K562 (cell line): ENCODE data around the gene NEURL2. TPM values are rescaled to one million over a fixed set of nuclear protein-coding genes. Genes with fewer than 3 reads are reported as not detected.

Source experiments
- ATAC-seq: fragments of 200-7000 bp; cut with Tn5 transposase; 3 replicates; pipeline ENCODE4 v1.9.1; 2020; ENCODE audit warnings: moderate library complexity
- BruUV-seq: library from RNA; stranded (reverse); fragments of 400-500 nt; replicated peaks from 2 replicates; lab custom pipeline; 2021; lab: Mats Ljungman, UMichigan
- CTCF ChIA-PET: fragments of 300-600 bp; formaldehyde crosslinking; extraction: SDS; loops from one replicate; lab custom pipeline; 2021; ENCODE audit warnings: low intra/inter-chr PET ratio; lab: Yijun Ruan, JAX
- POLR2A ChIA-PET: fragments of 300-600, 350-650 bp; sonication (Branson Sonifier 250); formaldehyde crosslinking; extraction: SDS; loops from one replicate; lab custom pipeline; 2021; ENCODE audit warnings: antibody characterized with exemption, inconsistent platforms; lab: Yijun Ruan, JAX
- DNase-seq, 4 experiments: peaks; one replicate each; pipeline versions ENCODE4 v3.0.0 to v3.0.0-alpha.2; 2011 to 2018; ENCODE audit warnings: low spot score in 3 of 4, mixed read lengths in 3 of 4; ENCODE audit errors: extremely low read depth in 1 of 4
- FAIRE-seq: peaks from 2 replicates; lab custom pipeline; 2011; peaks lifted over from hg19 to GRCh38; lab: Jason Lieb, UNC
- H2AFZ ChIP-seq: 2 replicates; pipeline ENCODE4 v1.6.0; 2011; ENCODE audit warnings: low read depth, low read length, control low read depth, inconsistent platforms
- H3K27ac ChIP-seq: fragments of 200-600 bp; 3 replicates; pipeline ENCODE4 v1.8.0; 2011; ENCODE audit warnings: low read depth, mild to moderate bottlenecking, control low read depth, inconsistent platforms, low read length, moderate library complexity, mixed read lengths; ENCODE audit errors: extremely low read depth
- H3K27me3 ChIP-seq, 2 experiments: fragments of 300-600 bp in 1 of 2; 2 replicates in 1 of 2; 3 replicates in 1 of 2; pipeline versions ENCODE4 v1.6.0 to v1.8.0; 2011; ENCODE audit warnings: inconsistent platforms in 2 of 2, low read length in 2 of 2, mild to moderate bottlenecking in 1 of 2, mixed read lengths in 1 of 2, moderate library complexity in 1 of 2; ENCODE audit not compliant: control insufficient read depth in 2 of 2, insufficient read depth in 2 of 2
- H3K36me3 ChIP-seq: fragments of 300-600 bp; 3 replicates; pipeline ENCODE4 v1.8.0; 2011; ENCODE audit warnings: mild to moderate bottlenecking, low read length, inconsistent platforms; ENCODE audit not compliant: control insufficient read depth, insufficient read depth
- H3K4me1 ChIP-seq, 2 experiments: fragments of 200-600 bp in 1 of 2; replicated peaks in 1 of 2; 2 replicates in 1 of 2; 3 replicates in 1 of 2; pipeline versions ENCODE4 v1.5.1 to v1.8.0; 2011; ENCODE audit warnings: inconsistent platforms in 2 of 2, low read length in 2 of 2, mild to moderate bottlenecking in 1 of 2, mixed read lengths in 1 of 2, moderate library complexity in 1 of 2; ENCODE audit not compliant: control insufficient read depth in 2 of 2, insufficient read depth in 2 of 2
- H3K4me2 ChIP-seq: 2 replicates; pipeline ENCODE4 v1.6.1; 2011; ENCODE audit warnings: low read length, control low read depth, inconsistent platforms, mixed read lengths; ENCODE audit not compliant: insufficient read depth
- H3K4me3 ChIP-seq: fragments of 200-600 bp; sonication (generic), shearing (Covaris generic); 2 replicates; pipeline ENCODE4 v1.5.1; 2016; ENCODE audit warnings: control low read depth, inconsistent platforms
- H3K79me2 ChIP-seq: fragments of 200-600 bp; 3 replicates; pipeline ENCODE4 v1.8.0; 2011; ENCODE audit warnings: low read length, inconsistent platforms; ENCODE audit not compliant: control insufficient read depth, insufficient read depth
- H3K9ac ChIP-seq, 2 experiments: 2 replicates each; pipeline versions ENCODE4 v1.6.0 to v1.6.1; 2011; ENCODE audit warnings: low read depth in 2 of 2, low read length in 2 of 2, control low read depth in 1 of 2, inconsistent platforms in 1 of 2, mild to moderate bottlenecking in 1 of 2, mixed read lengths in 1 of 2; ENCODE audit not compliant: insufficient read depth in 1 of 2
- H3K9me1 ChIP-seq: one replicate; pipeline ENCODE4 v1.6.0; 2011; ENCODE audit warnings: inconsistent platforms, mild to moderate bottlenecking, low read length, moderate library complexity; ENCODE audit not compliant: control insufficient read depth, insufficient read depth
- H3K9me3 ChIP-seq: replicated peaks from 2 replicates; pipeline ENCODE4 v1.5.1; 2011; ENCODE audit warnings: low read depth, low read length, inconsistent platforms; ENCODE audit not compliant: control insufficient read depth, insufficient read depth
- H4K20me1 ChIP-seq: replicated peaks from 2 replicates; pipeline ENCODE4 v1.6.1; 2011; ENCODE audit warnings: low read length, inconsistent platforms, mixed read lengths; ENCODE audit not compliant: control insufficient read depth, insufficient read depth
- ARID2 ChIP-seq: fragments of 450-650 bp; IDR thresholded peaks from 2 replicates; pipeline ENCODE4 v1.6.1; 2017; ENCODE audit warnings: antibody characterized with exemption, mild to moderate bottlenecking
- CHD1 ChIP-seq: fragments of 200-600 bp; sonication (generic); IDR thresholded peaks from one replicate; pipeline ENCODE4 v1.6.1; 2012; ENCODE audit warnings: mild to moderate bottlenecking, moderate library complexity, low read length, inconsistent platforms
- MGA ChIP-seq: fragments of 450-650 bp; IDR thresholded peaks from 2 replicates; pipeline ENCODE4 v1.6.1; 2016; ENCODE audit warnings: mild to moderate bottlenecking, moderate library complexity
- RBM14 ChIP-seq: fragments of 200-400 bp; formaldehyde crosslinking; IDR thresholded peaks from 2 replicates; pipeline ENCODE4 v1.6.1; 2018; ENCODE audit warnings: low read depth, mild to moderate bottlenecking, low read length, moderate library complexity, borderline replicate concordance; ENCODE audit not compliant: insufficient read depth
- YY1 ChIP-seq, 3 experiments: IDR thresholded peaks; 2 replicates each; pipeline ENCODE4 v1.6.1; 2011; ENCODE audit warnings: low read length in 2 of 3, mild to moderate bottlenecking in 2 of 3, moderate library complexity in 2 of 3, borderline replicate concordance in 1 of 3, control low read depth in 1 of 3, low read depth in 1 of 3; ENCODE audit not compliant: insufficient read depth in 3 of 3, insufficient replicate concordance in 2 of 3, control insufficient read depth in 1 of 3, insufficient read length in 1 of 3; ENCODE audit errors: extremely low read depth in 1 of 3
- ZNF140 ChIP-seq: fragments of 250-450 bp; sonication (Bioruptor Pico); IDR thresholded peaks from 2 replicates; pipeline ENCODE4 v1.8.0; 2021; ENCODE audit warnings: moderate library complexity, mild to moderate bottlenecking, inconsistent platforms
- ZNF324 ChIP-seq: fragments of 250-450 bp; sonication (Bioruptor Pico); IDR thresholded peaks from 2 replicates; pipeline ENCODE4 v1.4.0; 2020; ENCODE audit warnings: mild to moderate bottlenecking
- ZNF395 ChIP-seq: fragments of 200-800 bp; sonication (Bioruptor generic); IDR thresholded peaks from 2 replicates; pipeline ENCODE4 v1.6.1; 2017; ENCODE audit warnings: missing genetic modification characterization, missing compliant biosample characterization
- WGBS: fragments of 100-300 bp; shearing (Covaris generic); methylation state at CpG from one replicate; pipeline ENCODE4 v1.1.6; 2016; ENCODE audit warnings: low coverage, mixed read lengths; ENCODE audit not compliant: insufficient coverage; ENCODE audit errors: missing lambda C conversion rate; 5-methylcytosine and 5-hydroxymethylcytosine counted together
- in situ Hi-C: fragments of 300-500 bp; cut with MboI; formaldehyde crosslinking; loops from 4 replicates; pipeline ENCODE4 v1.15.0; 2018; ENCODE audit warnings: inconsistent platforms, mixed read lengths
- intact Hi-C: fragments of 100-400 bp; cut with micrococcal nuclease; formaldehyde crosslinking; loops from 2 replicates; pipeline ENCODE4 v1.14.2; 2022
- polyA plus RNA-seq, 8 experiments: library from polyadenylated mRNA; depleted of rRNA in 4 of 8; stranded (reverse) in 5 of 8; unstranded in 3 of 8; fragments of >200 nt; fragmentation: Nextera tagmentation in 2 of 8; fragmentation: Illumina TruSeq in 1 of 8; extraction: Ambion mirVana in 2 of 8; extraction: Trizol in 1 of 8; gene quantifications; 2 replicates each; pipeline versions ENCODE4 v1.2.1 to v1.2.3, GENCODE V29; 2011 to 2014; ENCODE audit warnings: inconsistent platforms in 1 of 8, missing spikeins in 1 of 8
- total RNA-seq, 7 experiments: library from RNA; depleted of rRNA in 6 of 7; stranded (reverse); fragments of >200 nt in 6 of 7; fragmentation: Illumina TruSeq in 2 of 7; extraction: Trizol in 2 of 7; gene quantifications; 2 replicates each; pipeline versions ENCODE4 v1.2.1 to v1.2.3, GENCODE V29; 2011 to 2021; ENCODE audit warnings: low replicate concordance in 1 of 7

Gene NEURL2
- total and polyA plus RNA-seq, 9 of the 15 experiments (the other 6 are each of a cell fraction or from before 2014, with no cell fraction given): 0.22 to 1.9 (median 0.50) TPM; not detected in 1

GRCh38 chr20:45909336-45909808 lies 18.4 kb upstream of the NEURL2 start:
- Histone ChIP-seq H3K9ac (peak overlapping the region; percentile 63 to 64), H3K79me2 (peaks cover 15% of the 10 kb centered on the region), H3K9me1 (no peaks in the 10 kb centered on the region), H3K9me3 (no peaks in the 10 kb centered on the region), H3K27ac (peak overlapping the region; percentile 85), H3K4me1 (peaks cover 20 to 51% of the 10 kb centered on the region in 2 experiments), H3K27me3 (no peaks in the 10 kb centered on the region), H4K20me1 (no peaks in the 10 kb centered on the region), H2AFZ (peak overlapping the region; percentile 87), H3K36me3 (peaks cover 19% of the 10 kb centered on the region; the same call in 2 of the 3 replicates), H3K4me2 (peak overlapping the region; percentile 83), H3K4me3 (peak overlapping the region; percentile 17)
- intact Hi-C loops (no loop called here), in situ Hi-C loops (no loop called here)
- CTCF ChIA-PET: no interaction called here
- 49% methylated on average over 12 of the region's 12 CpGs for WGBS
- ATAC-seq: no peak
- BruUV-seq: no TSS peak
- DNase-seq: peak in 1 of 4 experiments; percentile 25
- no peak for FAIRE-seq
- POLR2A ChIA-PET: interaction anchor here (0.6 to 2.6 kb wide), 11 partner anchors 10 to 43 kb away, joined by 3 to 13 read pairs (median 6); partner anchors contain the start of genes CTSA and PCIF1
- no peak for TF ChIP-seq ARID2
- peak in 1 of 3 experiments; percentile 7 for TF ChIP-seq YY1 (IDR thresholded peaks at IDR 0.05; ENCODE audit: borderline replicate concordance in 1 of 3, control insufficient read depth in 1 of 3, extremely low read depth in 1 of 3, insufficient read depth in 3 of 3, insufficient read length in 1 of 3, insufficient replicate concordance in 2 of 3, low read depth in 1 of 3, low read length in 2 of 3)
- peak; percentile 24; the same call in 1 of the 2 replicates for TF ChIP-seq MGA
- no peak for TF ChIP-seq RBM14
- TF ChIP-seq ZNF140 (CRISPR knock-in tag): no peak
- peak; percentile 54 for TF ChIP-seq CHD1
- 0 out of 2 replicates have a peak, but pooled peaks have one; percentile 1 for TF ChIP-seq ZNF395 (CRISPR knock-in tag)
- no peak for TF ChIP-seq ZNF324 (CRISPR knock-in tag)
